ENCODE data around the gene TTLL9.

TTLL9 gene

DNA sequence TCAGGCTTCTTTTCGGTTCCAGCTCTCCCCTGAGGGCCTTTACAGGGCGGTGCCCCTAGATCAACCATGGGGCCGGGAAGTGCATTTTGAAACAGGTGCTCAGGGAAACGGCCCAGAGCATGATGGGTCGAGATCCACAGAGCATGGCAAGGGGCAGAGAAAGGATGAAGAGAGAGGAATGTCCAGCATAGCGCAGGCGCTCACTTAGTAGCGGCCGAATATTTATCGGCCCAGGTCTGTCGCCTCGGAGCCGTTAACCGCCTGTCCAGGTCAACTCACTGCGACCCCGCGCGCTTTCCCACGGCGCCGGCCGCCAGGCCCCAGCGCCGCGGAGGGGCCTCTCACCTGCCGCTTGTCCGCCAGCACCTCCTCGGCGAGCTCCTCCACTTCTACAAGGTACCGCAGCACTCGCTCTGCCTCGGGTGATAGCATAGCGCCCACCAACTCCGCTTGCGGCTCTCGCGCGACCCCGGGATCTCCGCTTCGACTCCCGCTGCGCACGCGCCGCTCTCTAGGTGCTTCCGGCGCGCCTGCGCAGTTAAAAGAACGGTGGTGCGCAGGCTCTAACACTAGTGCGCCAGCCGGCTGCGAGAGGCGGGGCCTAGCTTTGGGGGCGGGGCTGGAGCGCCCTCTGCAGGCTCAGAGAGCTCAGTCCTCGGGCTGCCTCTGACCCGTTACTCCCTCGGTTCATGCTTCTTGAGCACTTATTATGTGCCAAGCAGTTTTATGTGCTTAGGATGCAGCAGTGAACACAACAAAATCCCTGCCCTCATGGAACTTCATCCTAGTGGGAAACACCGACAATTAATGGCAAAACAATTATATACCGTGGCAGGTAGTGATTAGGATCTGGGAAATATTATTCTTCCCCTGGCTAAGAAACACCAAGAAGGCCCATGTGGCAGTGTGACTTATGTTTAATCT lies 81.4 kb downstream of the TTLL9 start, which contains the start of gene PDRG1:
Gene PDRG1 (minus strand): TSS at position 517 of the 924 bp plus-strand sequence. CDS start 85 bp downstream, at position 432.
- DNase-seq = peak; percentile 97

DNA sequence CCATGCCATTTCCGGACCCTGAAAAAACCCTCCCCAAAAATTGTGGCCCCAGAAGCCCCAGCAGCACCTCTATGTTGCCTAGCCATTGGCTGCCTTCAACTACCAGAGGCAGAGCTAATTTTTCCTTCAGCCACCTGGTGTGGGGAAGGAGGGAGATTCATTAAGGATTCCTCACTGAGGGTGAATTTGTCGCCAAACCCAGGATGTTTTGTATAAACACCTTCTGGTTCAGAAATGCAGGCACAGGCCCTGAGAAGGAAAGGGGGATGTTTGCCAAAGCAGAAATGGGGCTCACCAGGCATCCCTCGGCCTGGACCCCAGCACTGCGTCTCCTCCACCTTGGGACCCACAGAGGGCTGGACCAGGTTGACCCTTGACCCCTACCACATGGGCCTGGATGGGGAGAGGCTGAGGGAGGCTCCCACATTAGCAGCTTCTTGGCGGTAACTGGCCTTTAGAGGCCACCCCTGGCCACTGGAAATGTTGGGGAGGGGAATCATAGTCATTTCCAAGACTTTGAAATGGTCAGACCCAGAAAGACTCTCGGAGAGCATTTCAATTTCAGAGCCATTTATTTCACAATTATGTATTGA lies 83.2 kb downstream of the TTLL9 start:
- DNase-seq = no peak

DNA sequence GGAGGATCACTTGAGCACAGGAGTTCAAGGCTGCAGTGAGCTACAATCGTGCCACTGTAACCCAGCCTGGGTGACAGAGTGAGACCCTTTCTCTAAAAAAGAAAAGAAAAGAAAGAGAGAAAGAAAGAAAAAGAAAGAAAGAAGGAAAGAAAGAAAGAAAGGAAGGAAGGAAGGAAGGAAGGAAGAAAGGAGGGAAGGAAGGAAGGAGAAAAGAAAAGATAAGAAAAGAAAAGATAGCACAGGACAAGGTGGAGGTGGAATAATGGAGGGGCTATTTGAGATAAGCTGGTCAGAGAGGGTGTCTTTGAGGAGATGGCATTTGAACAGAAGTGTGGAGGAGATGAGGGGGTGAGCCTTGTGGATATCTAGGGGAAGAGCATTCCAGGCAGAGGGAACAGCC lies 84.1 kb downstream of the TTLL9 start:
- DNase-seq = no peak

DNA sequence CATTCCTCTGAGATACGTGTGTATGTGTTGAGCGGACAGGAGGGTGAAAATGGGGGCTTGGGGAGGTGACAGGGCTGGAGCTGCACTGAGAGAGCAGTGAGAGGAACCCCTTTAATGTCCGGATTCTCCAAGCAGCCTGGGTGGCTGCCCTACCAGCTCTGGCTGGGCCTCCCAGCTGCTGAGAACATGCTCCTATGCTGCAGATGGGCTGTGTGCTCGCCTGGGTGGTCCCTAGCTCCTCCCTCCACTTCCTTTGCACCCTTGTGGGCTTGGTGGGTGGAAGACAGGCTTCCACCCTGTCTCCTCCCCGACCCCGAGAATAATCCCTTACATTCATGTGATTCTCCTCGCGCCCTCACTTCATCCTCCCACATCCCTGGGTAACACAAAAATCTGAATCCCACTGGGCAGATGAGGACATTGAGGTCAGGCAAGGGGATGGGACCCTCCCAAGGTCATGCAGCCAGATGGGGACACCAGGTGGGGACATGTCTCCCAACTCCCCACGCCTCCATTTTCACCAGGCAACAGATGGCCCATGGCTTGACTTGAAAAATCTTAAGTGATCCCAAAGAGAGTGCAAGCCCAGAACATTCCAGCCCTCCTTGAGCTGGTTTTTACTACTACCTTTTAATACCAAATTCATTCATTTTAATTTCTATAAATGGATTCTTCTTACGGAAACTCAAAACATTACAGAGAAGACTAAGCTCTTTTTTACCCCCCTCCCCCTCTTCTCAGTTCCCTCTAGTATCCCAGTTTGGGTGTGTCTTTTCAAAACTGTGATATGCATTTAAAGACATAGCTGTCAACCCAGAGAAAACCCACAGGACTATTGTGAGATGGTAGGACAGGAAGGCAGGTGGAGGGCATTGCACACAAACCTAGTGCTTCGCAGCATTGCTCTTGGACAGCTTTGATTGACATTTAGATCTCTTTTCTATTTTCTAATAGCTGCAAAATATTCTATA lies 86.4 kb downstream of the TTLL9 start:
- no peak for DNase-seq

DNA sequence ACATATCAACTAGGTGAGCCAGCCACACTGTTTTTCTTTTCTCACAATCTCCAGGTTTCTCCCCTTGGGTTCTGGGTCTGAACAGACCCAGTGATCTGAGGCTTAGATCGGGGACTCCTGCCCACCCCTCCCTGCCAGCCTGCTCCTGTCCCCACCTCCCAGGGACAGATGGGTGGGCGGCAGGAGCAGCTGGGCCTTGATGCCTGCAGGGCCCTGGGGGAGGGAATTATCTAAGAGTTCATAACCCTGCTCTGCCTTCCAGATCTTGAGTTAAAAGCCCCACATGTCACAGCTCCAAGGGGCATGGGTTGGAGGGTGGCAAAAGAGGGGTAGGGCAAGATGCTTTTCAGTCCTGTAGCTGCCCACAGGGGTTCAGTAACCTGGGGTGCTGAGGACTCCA lies 92.3 kb downstream of the TTLL9 start:
- no peak for DNase-seq

DNA sequence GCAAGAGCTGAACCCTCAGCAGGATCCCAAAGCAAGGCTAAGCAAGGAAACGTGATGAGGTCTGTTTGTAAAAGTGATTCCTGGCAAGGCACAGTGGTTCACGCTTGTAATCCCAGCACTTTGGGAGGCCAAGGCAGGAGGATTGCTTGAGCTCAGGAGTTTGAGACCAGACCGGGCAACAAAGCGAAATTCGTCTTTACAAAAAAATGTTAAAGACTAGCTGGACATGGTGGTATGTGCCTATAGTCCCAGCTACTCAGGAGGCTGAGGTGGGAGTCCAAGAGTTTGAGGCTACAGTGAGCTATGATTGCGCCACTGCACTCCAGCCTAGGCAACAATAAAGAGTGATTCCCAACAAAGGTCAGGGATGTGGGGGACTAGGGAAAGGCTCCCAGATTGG lies 93.5 kb downstream of the TTLL9 start:
- DNase-seq = no peak

DNA sequence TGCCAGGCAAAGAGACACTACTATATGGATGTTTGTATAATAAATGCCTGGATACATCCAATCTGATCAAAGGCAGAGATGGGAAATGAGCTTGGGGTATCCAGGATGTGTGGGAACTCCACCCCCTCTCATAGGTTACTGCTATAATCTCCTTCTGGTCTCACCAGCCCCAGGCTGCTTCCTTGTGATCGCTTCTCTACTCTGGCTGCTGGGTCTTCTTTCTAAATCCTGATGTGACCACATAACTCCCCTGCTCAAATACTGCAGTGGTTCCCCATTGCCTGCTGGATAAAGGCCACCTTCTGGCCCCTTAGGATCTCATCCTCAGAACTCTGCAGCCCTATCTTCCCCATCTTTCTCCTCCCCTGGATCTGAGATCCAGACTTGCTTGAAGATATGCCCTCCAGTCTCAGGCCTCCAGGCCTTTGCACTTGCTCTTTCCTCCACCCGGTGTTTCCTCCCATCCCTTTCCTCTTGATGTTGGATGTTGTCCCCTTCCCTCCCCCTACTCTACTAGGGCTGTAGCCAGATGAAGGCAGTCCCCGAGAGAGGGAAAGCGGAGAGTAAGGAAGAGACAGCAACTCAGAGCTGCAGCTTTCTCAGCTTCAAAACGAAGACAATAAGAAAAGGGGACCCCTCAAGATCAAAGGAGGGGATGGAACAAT lies 96.7 kb downstream of the TTLL9 start:
- no peak for DNase-seq

DNA sequence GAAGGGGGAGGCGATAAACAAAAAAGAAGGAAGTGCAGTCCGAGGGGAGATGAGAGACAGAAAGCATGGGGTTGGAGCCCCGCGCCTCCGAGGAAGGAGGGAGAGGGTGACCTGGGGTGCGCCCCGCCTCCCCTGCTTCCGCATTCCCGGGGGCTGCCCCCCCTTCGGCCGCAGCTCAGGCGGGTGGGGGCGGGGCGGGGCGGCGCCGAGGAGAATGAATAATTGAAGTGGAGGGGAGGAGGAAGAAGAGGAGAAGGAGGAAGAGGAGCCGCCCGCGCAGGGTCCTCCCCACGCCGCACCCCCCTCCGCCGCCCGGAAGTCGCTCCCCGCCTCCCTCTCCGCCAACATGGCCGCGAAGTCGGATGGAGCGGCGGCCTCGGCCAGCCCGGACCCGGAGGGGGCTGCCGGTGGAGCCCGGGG lies 97.4 kb downstream of the TTLL9 start, which contains the start of gene XKR7:
Gene XKR7 (plus strand): TSS at position 322 of the 420 bp plus-strand sequence. CDS start 25 bp downstream, at position 347.
- no peak for DNase-seq

DNA sequence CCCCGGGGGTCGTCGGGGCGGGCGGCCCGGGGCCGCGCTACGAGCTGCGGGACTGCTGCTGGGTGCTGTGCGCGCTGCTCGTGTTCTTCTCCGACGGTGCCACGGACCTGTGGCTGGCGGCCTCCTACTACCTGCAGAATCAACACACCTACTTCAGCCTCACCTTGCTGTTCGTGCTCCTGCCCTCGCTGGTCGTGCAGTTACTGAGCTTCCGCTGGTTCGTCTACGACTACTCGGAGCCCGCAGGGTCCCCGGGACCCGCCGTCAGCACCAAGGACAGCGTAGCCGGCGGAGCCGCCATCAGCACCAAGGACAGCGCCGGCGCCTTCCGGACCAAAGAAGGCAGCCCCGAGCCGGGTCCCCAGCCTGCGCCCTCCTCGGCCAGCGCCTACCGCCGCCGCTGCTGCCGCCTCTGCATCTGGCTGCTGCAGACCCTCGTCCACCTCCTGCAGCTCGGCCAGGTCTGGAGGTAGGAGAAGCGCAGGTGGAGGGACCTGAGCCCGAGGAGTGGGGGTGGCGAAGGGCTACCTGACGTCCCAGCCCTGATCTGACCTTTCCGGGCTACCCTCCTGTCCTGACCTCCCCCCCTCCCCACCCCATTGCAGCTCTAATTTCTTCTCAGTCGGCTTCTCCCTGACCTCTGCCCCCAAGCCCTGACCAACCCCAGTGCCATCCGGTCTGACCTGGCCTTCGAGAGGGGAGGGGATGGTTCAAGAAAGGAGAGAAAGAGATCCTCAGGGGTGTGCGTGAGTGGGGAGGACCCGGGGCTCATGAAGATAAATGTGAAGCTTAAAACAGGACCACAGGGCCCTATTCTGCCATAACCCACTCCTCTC lies 98.1 kb downstream of the TTLL9 start:
- peak; percentile 62 for DNase-seq

DNA sequence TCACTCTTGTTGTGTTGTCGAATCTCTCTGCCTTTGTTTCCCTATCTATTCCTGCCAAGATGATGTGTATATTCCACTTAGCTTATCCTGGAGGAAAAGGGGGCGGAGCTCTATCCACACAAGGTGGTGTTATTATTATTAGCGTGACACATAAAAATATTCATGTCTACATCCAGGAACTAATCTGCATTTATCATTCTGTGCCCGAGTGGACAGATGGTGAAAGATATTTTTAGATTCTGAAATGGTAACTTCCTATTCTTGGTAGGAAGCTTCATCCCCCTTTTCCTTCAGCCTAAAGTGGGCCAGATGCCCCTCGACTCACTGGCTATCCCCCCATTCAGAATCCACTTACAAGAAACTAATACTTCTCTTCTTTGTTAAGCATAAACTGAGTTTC lies 99.6 kb downstream of the TTLL9 start:
- no peak for DNase-seq

DNA sequence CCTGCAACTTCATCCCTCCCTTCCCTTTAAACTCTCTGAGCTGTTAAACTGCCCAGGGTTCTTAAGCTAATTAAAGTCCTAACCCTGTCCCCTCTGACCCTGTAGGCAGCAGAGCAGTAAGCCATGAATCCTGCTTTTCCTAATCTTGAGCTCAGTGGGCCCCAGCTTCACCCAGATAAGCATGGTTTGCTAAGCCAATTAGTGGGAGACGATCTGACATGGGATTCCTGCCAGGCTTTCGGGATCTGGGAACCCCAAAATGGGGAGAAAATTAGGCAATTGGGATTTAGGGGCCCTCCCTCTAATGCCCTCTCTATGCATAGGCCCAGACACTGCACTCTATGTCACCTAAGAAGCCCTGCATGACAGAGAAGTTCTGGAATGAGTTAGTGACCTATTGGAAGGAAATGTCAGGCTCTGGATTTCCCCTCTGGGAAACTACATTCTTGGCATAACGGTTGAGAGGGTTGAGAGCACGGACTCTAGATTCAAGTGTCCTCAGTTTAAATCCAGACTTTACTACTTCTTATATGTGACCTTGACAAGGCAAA lies 102.1 kb downstream of the TTLL9 start:
- DNase-seq = no peak

DNA sequence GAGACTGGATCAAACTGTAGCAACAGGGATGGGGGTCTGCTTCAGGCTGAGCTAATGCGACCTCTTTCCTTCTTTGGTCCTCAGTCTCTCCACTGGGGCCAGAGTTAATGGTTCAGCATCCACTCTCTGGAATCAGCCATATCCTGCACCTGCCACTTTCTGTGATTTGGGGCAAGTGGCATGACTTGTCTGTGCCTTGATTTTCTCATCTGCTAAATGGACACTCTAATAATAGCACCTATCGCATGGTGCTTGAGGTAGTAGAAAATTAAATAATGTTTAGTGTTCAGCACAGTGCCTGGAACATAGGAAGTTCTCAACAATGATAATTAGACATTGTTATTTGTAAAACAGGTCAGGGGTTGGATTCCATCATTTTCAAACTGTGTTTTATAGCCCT lies 103.9 kb downstream of the TTLL9 start:
- no peak for DNase-seq

DNA sequence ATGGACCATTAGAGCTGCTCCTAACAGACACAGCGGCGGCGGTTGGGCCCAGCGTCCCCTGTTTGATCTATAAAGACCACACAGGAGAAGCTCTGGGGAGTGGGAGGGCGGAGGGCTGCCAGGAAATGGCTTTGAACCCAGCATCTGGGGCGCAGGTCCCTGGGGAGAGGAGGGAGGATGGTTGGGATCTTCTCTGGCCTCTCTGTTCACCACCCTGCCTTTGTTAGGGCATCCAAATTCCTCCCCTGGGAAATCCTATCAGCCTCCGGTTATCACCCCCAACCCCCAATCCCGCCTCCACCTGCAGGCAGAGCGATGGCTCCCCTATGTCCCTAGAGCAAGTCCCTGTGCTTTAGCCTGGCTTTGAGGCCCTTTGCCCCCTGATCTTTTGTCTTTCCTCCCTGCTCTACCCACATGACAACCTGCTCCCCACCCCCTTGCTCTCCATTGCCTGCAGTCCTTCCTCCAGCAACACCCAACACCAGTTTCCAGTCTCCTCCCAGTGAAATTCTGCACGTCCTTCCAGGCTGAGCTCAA lies 104.6 kb downstream of the TTLL9 start:
- no peak for DNase-seq

DNA sequence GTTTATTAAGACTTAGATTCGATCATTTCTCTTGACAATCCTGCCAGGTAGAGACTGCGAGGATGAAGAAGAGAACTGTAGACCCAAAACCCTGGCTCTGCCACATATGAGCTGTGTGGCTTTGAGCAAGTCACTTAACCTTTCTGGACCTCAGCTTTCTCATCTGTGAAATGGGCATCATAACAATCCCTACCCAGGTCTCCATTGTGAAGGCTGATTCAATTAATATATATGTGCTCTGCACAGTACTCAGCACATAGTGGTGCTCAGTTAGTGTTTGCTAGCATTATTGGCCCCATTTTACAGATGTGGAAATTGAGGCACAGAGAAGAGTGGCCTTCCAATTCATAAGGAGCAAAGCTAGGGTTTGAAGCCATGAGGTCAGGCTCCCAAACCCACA lies 105.4 kb downstream of the TTLL9 start:
- no peak for DNase-seq

DNA sequence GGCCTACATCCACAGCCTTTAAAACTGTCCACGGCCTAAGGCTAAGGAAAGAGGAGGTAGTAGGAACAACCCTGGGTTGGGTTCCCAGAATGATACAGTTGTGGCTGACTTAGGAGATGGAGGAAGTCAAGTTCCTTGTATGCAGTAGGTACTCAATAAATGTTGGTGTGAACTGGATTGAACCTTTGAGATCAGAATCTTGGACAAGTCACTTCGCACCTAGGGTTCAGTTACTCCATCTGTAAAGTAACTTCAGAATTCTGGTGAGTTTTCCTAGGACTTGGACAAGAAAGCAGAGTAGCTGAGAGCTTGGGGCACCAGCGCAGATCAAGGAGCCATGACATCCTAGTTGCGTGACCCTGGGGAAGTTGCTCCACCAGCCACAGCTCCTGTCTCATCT lies 106.6 kb downstream of the TTLL9 start:
- DNase-seq = no peak

DNA sequence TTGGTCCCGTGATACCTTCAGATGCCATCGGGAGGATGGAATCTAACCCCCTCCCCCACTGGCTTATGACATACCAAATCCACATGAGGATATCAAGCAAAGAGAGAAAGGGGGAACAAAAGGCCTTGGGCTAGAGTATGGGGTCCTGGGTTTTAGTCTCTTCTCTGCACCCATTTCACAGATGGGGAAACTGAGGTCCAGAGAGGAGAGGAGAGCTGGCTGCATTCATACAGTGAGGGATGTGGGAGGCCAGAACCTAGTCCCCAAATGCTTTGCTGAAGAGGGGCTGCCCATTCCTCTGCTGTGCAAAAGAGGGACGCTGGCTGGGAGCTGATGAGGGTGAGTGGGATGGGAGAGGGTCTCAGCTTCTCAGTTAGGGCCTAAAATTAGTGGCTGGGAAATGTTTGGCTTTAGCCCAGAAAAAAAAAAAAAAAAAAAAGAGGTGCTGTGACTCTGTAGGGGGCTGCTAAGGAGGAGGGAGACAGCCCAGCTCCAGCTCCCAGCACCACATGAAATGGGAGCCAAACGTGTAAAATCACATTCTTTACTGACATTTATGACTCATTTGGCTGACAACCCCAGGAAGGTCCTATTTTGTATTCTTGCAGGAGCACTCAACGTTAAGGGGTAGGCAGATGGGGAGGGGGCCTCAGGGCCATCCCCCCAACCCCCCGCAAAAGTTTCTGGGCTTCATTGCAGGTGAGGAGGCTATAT lies 109.4 kb downstream of the TTLL9 start:
- no peak for DNase-seq

DNA sequence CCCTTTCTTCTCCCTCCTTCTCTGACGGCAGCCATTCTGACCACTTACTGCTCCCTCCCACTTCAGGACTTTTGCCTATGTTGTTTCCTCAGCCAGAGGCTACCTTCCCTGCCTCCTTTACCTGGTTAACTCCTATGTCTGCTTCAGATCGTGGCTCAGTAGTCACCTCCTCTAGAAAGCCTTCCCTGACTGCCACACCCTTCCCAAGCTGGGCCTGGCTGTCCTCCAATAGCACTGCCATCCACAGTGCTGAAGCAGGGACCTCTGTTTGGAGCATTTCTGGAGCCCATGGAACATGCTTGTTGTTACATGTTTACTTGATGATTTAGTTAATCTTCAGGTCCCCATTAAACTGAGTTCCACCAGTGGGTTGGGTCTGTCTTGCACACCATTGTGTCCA lies 111.3 kb downstream of the TTLL9 start:
- no peak for DNase-seq

DNA sequence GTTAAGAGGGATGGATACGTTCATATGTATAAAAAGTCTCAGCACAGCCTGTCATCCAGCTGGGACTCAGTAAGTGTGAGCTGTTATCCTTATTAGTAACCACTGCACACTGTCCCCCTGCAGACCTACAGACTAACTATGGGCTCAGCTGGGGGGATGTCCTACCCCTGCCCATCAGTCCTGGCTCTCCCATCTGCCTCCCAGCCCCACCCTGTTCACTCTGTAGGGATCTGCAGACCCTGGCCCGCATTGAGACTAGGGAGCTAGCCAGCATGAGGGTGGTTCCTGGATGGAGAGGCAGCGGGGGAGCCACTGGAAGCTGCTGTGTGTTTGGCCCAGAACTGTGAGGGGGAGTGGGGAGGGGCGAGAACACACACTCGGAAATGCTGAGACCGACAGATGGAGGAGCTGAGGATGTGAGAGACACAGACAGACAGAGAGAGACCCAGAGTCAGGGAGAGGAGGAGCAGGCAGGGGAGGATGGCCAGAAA lies 114.6 kb downstream of the TTLL9 start:
- DNase-seq = no peak

DNA sequence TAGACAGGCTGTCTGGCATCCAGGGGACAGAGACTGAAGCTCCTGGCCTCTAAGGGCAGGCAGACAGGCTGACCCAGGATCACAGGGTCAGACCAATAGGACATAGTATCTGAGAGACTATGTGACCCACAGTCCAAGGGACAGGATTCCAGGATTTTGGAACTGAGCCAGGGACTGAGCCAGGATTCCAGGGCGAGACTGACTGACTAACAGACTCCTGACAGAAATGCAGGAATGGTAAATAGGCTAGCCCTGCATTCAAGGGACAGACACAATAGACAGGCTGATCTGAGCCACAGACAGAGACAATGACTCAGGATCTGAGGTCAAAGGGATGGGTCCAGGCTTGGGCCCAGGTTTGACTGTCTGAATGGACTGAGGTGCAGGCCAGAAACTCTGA lies 117.3 kb downstream of the TTLL9 start:
- DNase-seq = no peak

DNA sequence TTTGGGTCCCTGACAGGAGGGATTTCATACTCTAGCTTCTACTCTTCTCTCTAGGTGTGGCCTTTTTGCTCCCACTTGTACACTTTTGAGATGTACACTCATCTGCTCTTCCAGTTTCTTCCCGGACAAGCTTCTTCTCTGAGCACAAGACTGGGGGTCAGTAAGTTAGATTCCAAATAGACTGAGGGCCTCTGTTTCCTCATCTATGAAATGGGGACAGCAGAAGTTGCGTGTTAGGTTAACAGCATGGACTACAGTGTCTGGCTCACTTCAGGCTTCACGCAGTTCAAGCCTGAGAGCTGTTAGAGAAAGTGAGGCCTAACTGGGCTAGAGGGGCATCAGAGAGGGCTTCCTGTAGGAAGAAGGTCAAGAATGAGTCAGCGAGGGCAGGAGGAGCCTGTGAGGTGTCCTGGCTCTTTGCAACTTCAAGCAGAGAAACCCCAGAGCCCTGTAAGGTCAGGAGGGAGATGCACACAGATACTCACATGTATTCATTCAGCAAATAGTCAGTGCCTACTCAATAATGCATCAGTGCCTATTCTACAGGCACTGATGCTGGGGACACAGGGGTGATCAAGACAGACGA lies 118.1 kb downstream of the TTLL9 start:
- DNase-seq = no peak
